ENCODE measurements around the gene PM20D1.
"Not testable (repeated sequence)": the region's sequence is repeated elsewhere in the genome, so short reads cannot be mapped to it uniquely, and the experiment has no call there.

Gene PM20D1

DNA sequence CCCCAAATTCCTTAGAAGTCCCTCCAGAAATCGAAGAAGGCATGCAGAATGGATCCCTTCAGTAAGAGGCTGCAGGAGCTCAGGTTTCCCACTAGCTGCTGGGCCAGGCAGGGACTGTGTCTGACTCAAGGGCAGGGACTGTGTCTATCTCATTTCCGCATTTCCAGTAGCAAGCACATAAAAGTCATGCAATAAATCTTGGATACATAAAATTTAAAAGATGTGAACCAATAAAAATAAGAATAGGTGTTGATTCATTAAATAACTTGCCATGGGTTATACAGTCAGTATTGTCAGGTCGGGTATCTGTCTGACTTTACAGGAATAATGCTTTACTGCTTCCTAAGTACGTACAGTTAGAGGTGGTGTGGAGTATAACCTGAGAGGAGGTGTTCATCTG is 15.2 kb downstream of the PM20D1 start:
- TF ChIP-seq, protein P1, sequence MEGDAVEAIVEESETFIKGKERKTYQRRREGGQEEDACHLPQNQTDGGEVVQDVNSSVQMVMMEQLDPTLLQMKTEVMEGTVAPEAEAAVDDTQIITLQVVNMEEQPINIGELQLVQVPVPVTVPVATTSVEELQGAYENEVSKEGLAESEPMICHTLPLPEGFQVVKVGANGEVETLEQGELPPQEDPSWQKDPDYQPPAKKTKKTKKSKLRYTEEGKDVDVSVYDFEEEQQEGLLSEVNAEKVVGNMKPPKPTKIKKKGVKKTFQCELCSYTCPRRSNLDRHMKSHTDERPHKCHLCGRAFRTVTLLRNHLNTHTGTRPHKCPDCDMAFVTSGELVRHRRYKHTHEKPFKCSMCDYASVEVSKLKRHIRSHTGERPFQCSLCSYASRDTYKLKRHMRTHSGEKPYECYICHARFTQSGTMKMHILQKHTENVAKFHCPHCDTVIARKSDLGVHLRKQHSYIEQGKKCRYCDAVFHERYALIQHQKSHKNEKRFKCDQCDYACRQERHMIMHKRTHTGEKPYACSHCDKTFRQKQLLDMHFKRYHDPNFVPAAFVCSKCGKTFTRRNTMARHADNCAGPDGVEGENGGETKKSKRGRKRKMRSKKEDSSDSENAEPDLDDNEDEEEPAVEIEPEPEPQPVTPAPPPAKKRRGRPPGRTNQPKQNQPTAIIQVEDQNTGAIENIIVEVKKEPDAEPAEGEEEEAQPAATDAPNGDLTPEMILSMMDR (IDR thresholded peaks at IDR 0.05; ENCODE audit: insufficient read depth, low read depth, low read length, missing control alignments): no peak
- DNase-seq (ENCODE audit: low read depth): no peak
- no peak overlapping the region for H3K4me3 ChIP-seq (ENCODE audit: low read length)

- no peak for DNase-seq (ENCODE audit: low read depth)
- no peak overlapping the region for H3K4me3 ChIP-seq (ENCODE audit: low read length)
- TF ChIP-seq, protein P1 (IDR thresholded peaks at IDR 0.05; ENCODE audit: insufficient read depth, low read depth, low read length, missing control alignments): no peak
Observed at GRCh38 chr1:205832326-205832751, 17.6 kb downstream of the PM20D1 start.

DNA sequence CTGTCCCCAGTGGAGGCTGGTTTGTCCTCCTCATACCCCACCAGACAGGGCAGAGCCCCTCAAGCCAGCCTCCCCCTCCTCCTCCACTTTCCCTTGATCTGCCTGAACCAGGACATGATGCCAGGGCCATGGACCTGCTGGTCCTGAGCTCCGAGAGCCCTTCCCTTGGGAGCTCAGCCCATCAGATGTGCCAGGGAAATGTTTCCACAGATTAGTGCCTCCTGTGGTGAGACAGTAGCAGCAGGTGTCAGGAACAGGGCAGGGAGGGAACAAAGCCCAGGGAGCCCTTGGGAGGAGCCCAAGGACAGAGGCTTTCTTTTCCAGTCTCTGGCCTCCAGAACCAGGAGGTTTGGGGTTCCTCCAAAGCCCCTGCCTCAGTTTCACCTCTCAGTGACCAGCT is 22.3 kb downstream of the PM20D1 start:
- TF ChIP-seq, protein P1 (IDR thresholded peaks at IDR 0.05; ENCODE audit: insufficient read depth, low read depth, low read length, missing control alignments): no peak
- H3K4me3 ChIP-seq (ENCODE audit: low read length): no peak overlapping the region
- DNase-seq (ENCODE audit: low read depth): no peak

DNA sequence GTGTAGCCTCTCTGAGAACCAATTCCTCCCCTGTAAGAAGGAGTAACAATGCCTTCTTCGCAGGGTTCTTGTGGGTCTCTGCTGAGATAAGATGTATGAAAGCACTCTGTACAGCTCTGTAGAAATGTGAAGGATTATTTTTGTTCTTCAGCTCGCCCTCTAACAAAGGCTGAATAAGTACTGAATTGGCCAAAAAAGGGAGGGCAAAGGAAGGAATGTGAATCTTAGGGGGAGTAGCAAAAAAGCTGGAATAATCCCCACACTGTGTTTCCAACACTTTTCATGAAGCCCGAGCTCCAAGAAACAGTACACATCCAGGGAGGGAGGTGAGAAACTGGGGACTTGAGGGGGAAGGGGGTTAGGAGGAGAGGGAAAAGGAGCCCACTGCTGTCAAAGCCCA is 22.9 kb downstream of the PM20D1 start:
- TF ChIP-seq, protein P1 (IDR thresholded peaks at IDR 0.05; ENCODE audit: insufficient read depth, low read depth, low read length, missing control alignments): no peak
- no peak overlapping the region for H3K4me3 ChIP-seq (ENCODE audit: low read length)
- no peak for DNase-seq (ENCODE audit: low read depth)

- TF ChIP-seq, protein P1 (IDR thresholded peaks at IDR 0.05; ENCODE audit: insufficient read depth, low read depth, low read length, missing control alignments): no peak
- DNase-seq (ENCODE audit: low read depth): no peak
- no peak overlapping the region for H3K4me3 ChIP-seq (ENCODE audit: low read length)
Observed at GRCh38 chr1:205826016-205826806, 23.7 kb downstream of the PM20D1 start.

- TF ChIP-seq, protein P1 (IDR thresholded peaks at IDR 0.05; ENCODE audit: insufficient read depth, low read depth, low read length, missing control alignments): no peak
- no peak for DNase-seq (ENCODE audit: low read depth)
- no peak overlapping the region for H3K4me3 ChIP-seq (ENCODE audit: low read length)
Observed at GRCh38 chr1:205824180-205824579, 25.8 kb downstream of the PM20D1 start.

DNA sequence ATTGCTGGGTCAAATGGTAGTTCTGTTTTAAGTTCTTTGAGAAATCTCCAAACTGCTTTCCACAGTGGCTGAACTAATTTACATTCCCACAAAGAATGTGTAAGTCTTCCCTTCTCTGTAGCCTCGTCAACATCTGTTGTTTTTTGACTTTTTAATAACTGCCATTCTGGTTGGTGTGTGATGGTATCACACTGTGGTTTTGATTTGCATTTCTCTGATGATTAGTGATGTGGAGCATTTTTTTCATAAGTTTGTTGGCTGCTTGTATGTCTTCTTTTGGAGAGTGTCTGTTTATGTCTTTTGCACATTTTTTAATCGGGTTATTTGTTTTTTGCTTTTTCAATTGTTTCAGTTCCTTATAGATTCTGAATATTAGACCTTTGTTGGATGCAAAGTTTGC is 26.7 kb downstream of the PM20D1 start:
- DNase-seq (ENCODE audit: low read depth): not testable (repeated sequence)

More for the DNA sequence above, 26.7 kb downstream of the PM20D1 start:
- not testable (repeated sequence) for H3K4me3 ChIP-seq (ENCODE audit: low read length)
